ENCODE measurements around the gene LCE2C. TPM values are rescaled to one million over a fixed set of nuclear protein-coding genes. Genes with fewer than 3 reads are reported as not detected.
"Not testable (repeated sequence)": the region's sequence is repeated elsewhere in the genome, so short reads cannot be mapped to it uniquely, and the experiment has no call there.

The LCE2C gene, protein sequence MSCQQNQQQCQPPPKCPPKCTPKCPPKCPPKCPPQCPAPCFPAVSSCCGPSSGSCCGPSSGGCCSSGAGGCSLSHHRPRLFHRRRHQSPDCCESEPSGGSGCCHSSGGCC
- polyA plus RNA-seq, result not detected

DNA sequence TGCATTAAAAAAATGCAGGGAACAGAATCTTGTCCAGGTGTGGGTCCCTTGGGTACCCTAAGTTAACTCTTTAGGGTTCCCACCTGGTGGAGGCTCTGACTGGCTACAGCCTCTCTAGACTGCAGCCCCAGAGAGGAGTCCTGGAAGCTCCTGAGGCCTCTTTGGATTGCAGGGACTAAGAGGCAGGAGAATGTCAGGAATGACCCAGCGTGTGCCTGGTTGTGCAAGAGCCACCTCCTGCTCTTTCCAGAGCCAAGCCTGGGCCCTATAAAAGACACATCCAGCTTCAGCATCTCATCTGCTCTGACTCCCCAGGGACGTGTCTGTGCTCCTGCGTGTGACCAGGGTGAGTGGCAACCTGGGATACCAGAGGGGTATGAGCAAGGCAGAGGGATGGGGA, at the start of gene LCE2C:
Gene LCE2C (plus strand): TSS at position 297 of the 400 bp plus-strand sequence. CDS start 737 bp downstream, outside the sequence.
- H3K9me3 Mint-ChIP-seq, result not testable (repeated sequence)
- peaks cover 11% of the 10 kb centered on the region for H3K27me3 Mint-ChIP-seq

DNA sequence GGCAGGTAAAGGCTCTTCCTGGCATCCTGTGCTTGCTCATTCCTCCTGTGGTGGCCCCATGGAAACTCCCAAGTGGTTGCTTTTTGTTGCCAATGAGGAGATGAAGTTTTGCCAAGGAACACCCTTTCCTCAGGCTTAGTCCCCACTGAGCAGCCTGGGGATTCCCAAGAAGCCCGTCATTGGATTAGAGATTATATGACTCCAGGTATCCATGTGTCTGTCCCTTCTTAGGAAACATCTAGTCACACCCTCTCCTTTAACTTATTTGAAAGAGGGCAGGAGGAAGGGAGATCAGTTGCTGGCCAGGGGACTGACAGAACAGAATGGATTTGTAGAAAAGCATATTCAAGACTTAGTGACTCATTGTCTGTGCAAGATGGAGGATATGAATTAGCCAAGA, 48.3 kb upstream of the LCE2C start:
- H3K4me1 Mint-ChIP-seq, result no peaks in the 10 kb centered on the region
- H3K36me3 Mint-ChIP-seq, result no peaks in the 10 kb centered on the region
- no peak overlapping the region for H3K4me3 Mint-ChIP-seq
- peaks cover 22% of the 10 kb centered on the region for H3K27me3 Mint-ChIP-seq
- H3K9me3 Mint-ChIP-seq, result peaks cover 0 to 5% (median 0%) of the 10 kb centered on the region in 3 donors
- H3K27ac Mint-ChIP-seq, result no peak overlapping the region

More for the DNA sequence above, at the start of gene LCE2C:
- not testable (repeated sequence) for H3K4me1 Mint-ChIP-seq, H3K36me3 Mint-ChIP-seq, H3K27ac Mint-ChIP-seq
- H3K4me3 Mint-ChIP-seq, result peak within 1 kb of the TSS in 1 of 4 donors; percentile 81

DNA sequence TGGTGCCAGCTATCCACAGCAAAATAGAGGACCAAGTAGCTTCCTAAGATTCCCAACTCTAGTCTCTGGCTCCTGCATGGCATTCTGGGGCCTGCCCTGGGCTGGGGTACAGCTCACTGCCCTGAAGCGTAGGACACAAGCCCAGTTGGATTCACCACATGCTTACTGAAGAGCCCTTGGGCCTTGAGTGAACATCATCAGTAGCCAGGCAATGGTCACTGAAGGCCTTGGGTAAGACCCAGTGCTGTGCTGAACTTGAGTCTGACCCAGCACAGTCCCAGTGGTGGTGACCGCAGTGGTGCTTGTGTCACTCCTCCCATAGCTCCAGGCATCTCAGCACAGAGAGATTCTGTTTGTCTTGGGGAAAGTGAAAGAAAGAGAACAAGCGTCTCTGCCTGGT, 44.5 kb upstream of the LCE2C start:
- Mint-ChIP-seq H3K4me3 (no peak overlapping the region), H3K27me3 (peaks cover 9% of the 10 kb centered on the region), H3K27ac (no peak overlapping the region), H3K9me3 (peaks cover 3 to 8% (median 3%) of the 10 kb centered on the region in 3 donors), H3K4me1 (no peaks in the 10 kb centered on the region), H3K36me3 (no peaks in the 10 kb centered on the region)

DNA sequence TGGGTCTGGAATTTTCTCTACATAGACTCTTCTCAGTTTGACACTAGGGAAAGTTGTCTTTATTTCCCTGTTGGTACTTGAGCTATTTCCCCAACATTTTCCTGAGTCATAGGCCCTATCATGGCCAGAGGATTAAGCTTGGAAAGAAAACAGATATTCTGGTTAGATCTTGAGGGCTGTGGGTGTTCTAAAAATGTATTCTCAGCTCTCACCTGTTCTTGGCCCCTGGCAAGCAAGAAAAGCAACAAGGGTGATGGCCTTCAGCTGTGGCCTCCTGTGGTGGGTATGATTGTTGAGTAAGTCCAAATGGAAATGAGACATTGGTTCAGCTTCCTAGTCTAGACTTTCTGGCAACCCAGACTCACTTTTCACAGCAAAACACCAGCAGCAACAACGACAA, 34.7 kb upstream of the LCE2C start:
- Mint-ChIP-seq H3K4me1 (peaks cover 0 to 1% (median 0%) of the 10 kb centered on the region in 3 donors), H3K27ac (no peak overlapping the region), H3K36me3 (no peaks in the 10 kb centered on the region), H3K9me3 (peaks cover 0 to 4% (median 0%) of the 10 kb centered on the region in 3 donors), H3K27me3 (peaks cover 1% of the 10 kb centered on the region), H3K4me3 (no peak overlapping the region)

DNA sequence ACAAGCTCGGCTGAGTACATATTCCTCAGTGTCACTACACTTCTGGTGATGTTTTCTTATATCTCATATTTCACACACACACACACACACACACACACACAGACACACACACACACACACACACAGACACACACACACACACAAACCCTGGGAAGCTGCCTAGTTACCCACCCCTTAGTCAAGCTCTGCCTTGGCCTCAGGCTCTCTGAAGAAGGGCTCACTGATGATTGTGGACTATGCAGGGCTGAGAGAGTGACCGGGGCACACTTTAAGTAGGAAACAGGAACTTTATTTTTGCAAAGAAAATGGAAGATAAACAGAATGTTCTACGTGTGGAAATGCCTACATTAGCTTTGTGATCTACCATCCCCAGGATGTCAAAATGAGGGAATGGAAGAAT, 31.1 kb upstream of the LCE2C start:
- H3K4me3 Mint-ChIP-seq, result no peak overlapping the region
- H3K36me3 Mint-ChIP-seq, result no peaks in the 10 kb centered on the region
- no peaks in the 10 kb centered on the region for H3K4me1 Mint-ChIP-seq
- H3K9me3 Mint-ChIP-seq, result no peaks in the 10 kb centered on the region
- no peak overlapping the region for H3K27ac Mint-ChIP-seq
- H3K27me3 Mint-ChIP-seq, result peaks cover 14% of the 10 kb centered on the region

DNA sequence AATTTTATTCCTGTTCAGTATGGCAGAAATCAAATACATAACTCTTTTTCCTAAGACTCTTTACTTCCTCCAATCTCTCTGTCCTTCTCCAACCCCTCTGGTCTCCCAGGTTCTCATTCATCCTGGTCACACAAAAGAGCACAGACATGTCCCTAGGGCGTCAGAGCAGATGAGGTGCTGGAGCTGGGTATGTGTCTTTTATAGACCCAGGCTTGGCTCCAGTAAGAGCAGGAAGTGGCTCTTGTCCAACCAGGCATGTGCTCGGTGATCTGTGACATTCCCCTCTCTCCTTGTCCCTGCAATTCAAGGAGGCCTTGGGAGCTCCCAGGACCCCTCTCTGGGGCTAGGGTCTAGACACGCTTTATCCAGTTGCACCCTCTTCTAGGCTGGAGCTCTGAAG, 29.9 kb upstream of the LCE2C start:
- peaks cover 15% of the 10 kb centered on the region for H3K27me3 Mint-ChIP-seq
- no peaks in the 10 kb centered on the region for H3K4me1 Mint-ChIP-seq
- H3K27ac Mint-ChIP-seq, result no peak overlapping the region
- H3K4me3 Mint-ChIP-seq, result no peak overlapping the region
- no peaks in the 10 kb centered on the region for H3K36me3 Mint-ChIP-seq
- H3K9me3 Mint-ChIP-seq, result no peaks in the 10 kb centered on the region

DNA sequence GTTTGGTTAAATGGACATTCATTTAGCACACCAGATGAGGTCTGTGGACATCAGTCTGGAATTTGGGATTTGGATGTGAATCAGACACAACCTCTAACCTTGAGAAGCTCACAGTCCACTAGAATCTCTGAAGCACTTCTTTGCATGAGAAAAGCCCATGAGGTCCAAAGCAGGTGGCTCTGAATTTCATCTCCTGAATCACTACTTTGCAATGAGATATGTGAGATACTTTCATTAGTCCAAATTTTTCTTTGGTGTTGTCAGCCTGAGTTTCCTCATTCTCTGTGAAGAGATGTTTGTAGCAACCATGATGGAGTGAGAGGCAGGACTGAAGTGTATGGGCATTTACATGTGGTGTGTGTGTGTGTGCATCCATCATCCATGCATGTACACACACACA, 28.4 kb upstream of the LCE2C start:
- Mint-ChIP-seq H3K27me3 (peaks cover 18% of the 10 kb centered on the region), H3K9me3 (no peaks in the 10 kb centered on the region), H3K27ac (no peak overlapping the region), H3K4me3 (no peak overlapping the region), H3K36me3 (no peaks in the 10 kb centered on the region), H3K4me1 (no peaks in the 10 kb centered on the region)

DNA sequence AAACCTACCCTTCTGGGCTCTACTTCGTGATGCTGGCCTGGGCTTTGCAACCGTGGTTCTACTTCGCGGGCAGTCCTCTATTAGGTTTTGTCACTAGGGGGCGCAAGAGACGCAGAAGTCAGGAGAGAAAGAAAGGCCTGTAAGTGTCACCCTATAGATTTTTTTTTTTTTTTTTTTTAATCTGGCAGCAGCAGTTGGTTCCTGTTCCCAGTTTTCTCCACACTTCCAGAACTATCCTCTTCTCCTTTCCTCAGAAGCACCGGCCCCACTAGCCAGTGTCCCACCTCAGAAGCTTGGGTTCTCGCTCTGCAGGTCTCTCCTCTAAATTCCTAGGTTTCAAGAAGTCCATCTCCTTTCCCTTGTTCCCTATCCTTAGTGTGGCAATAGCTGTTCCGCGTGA, 21.0 kb upstream of the LCE2C start:
- Mint-ChIP-seq H3K27me3 (peaks cover 3% of the 10 kb centered on the region), H3K4me1 (peaks cover 0 to 2% (median 0%) of the 10 kb centered on the region in 3 donors), H3K9me3 (no peaks in the 10 kb centered on the region), H3K36me3 (no peaks in the 10 kb centered on the region), H3K4me3 (no peak overlapping the region), H3K27ac (no peak overlapping the region)

DNA sequence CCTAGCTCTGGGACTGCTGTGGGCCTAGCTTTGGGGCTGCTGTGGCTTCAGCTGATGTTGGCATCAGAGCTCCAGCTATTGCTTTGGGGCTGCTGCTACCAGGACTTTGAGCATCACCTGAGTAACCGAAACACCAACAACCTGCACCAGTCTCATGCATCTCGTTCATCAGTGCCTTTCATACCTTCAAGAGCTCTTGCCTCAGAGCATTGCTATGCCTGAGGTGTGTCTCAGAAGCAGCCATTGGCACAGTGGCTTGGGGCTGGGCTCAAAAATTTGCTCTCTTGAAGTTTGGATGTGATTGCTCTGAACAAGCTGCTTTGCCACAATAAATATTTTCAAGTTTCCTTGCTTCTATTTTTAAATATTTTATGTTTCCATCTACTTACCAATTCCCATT, 18.6 kb upstream of the LCE2C start:
- Mint-ChIP-seq H3K27me3 (no peaks in the 10 kb centered on the region), H3K36me3 (no peaks in the 10 kb centered on the region), H3K4me1 (peaks cover 0 to 2% (median 0%) of the 10 kb centered on the region in 3 donors), H3K27ac (no peak overlapping the region), H3K4me3 (no peak overlapping the region), H3K9me3 (no peaks in the 10 kb centered on the region)

DNA sequence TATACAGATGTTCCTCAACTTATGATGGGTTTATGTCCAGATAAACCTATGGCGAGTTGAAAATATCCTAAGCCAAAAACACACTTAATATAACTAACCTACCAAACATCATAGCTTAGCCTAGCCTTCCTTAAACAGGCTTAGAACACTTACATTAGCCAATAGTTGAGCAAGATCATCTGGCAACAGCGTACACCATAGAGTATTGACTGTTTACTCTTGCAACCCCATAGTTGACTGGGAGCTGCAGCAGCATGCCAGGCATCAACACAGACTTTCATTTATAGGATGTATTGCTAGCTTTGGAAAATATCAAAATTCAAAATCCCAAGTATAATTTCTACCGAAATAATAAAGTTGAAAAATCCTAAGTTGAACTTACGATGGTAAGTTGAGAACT, 17.4 kb upstream of the LCE2C start:
- no peak overlapping the region for H3K4me3 Mint-ChIP-seq
- H3K27ac Mint-ChIP-seq, result no peak overlapping the region
- no peaks in the 10 kb centered on the region for H3K9me3 Mint-ChIP-seq

DNA sequence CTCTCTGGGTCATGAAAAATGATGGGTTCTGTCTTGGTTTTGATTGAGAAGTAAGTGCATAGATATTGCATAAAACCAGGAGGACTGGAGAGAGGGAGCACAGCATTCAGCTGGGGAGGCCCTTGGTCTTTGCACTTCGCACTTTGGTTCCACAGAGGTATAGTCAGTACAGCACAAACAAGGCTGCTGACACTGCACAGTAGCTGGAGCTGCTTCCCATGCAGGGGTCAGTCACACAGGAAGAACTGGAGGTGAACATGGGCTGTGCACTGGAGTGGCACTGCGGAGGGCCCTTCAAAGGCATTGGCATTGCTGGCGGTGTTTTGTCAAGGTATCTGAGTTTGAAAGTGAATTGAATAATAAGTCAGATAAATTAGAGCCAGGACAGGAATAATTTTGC, 16.4 kb upstream of the LCE2C start:
- Mint-ChIP-seq H3K9me3 (no peaks in the 10 kb centered on the region), H3K27ac (no peak overlapping the region), H3K36me3 (no peaks in the 10 kb centered on the region), H3K4me3 (no peak overlapping the region), H3K4me1 (peaks cover 0 to 2% (median 0%) of the 10 kb centered on the region in 3 donors), H3K27me3 (no peaks in the 10 kb centered on the region)

More for the DNA sequence above, 17.4 kb upstream of the LCE2C start:
- Mint-ChIP-seq H3K4me1 (peaks cover 0 to 2% (median 0%) of the 10 kb centered on the region in 3 donors), H3K36me3 (no peaks in the 10 kb centered on the region), H3K27me3 (no peaks in the 10 kb centered on the region)

DNA sequence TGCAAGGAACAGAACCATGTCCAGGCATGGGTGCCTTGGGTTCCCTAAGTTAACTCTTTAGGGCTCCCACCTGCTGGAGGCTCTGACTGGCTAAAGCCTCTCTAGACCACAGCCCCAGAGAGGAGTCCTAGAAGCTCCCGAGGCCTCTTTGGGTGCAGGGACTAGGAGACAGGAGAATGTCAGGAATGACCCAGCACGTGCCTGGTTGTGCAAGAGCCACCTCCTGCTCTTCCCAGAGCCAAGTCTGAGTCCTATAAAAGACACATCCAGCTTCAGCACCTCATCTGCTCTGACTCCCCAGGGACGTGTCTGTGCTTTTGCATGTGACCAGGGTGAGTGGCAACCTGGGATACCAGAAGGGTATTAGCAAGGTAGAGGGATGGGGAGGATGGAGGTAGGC, 12.0 kb upstream of the LCE2C start, which contains the start of gene LCE2D:
Gene LCE2D (plus strand): TSS at position 283 of the 400 bp plus-strand sequence. CDS start 726 bp downstream, outside the sequence.
- Mint-ChIP-seq H3K9me3 (no peaks in the 10 kb centered on the region), H3K4me3 (no peak within 1 kb of the TSS), H3K27ac (no peak within 1 kb of the TSS), H3K27me3 (peaks cover 8% of the 10 kb centered on the region), H3K36me3 (no peaks in the 10 kb centered on the region), H3K4me1 (no peaks in the 10 kb centered on the region)

DNA sequence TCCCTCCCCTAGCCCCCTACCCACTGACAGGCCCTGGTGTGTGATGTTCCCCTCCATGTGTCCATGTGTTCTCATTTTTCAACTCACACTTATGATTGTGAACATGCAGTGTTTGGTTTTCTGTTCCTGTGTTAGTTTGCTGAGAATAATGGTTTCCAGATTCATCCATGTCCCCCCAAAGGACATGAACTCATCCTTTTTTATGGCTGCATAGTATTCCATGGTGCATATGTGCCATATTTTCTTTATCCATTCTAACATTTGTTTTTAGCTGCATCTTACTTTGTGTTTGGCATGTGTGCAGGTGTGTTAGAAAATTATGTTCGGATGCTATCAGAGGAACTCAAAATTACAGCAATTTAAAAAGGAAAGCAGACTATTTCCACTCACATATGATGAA, 8.9 kb upstream of the LCE2C start:
- not testable (repeated sequence) for H3K27ac Mint-ChIP-seq, H3K4me3 Mint-ChIP-seq, H3K9me3 Mint-ChIP-seq, H3K27me3 Mint-ChIP-seq, H3K36me3 Mint-ChIP-seq, H3K4me1 Mint-ChIP-seq

DNA sequence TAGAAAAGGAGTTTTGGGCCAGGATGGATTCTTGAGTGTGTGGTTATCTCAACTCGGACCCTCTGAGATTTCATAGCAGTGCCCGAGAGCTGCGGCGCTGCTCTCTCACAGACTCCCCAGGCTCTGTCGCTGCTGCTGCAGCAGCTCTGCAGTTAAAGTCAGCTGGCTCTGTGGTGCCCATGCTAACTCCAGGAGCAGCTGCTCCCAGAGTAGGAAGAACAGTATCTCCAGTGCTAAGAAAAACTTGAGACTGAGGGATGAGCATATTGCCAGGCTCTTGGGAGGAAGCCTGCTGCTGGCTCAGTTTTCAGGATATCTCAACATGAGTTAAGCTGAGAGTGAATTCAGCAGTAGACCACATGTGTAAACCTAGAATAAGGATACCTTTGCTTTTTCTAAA, 7.4 kb upstream of the LCE2C start:
- Mint-ChIP-seq H3K27me3 (peaks cover 8% of the 10 kb centered on the region), H3K27ac (no peak overlapping the region), H3K4me3 (no peak overlapping the region)

DNA sequence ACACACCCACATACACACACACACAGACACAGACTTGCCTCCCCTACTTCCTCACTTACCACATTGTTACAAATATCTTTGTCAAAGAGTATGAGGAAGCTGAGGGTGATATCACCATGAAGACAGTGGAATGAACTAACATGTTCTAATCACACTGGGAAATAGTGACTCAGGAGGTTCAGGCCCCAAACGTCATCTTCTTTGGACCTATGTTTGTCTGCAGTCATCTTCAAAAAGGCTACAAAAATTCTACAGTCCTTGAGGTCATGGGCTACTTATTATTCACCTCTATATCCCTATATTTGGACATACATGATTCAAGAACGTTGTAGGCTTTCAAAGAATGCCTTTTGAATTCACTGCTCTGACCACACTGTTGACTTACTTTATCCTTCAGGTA, 2.1 kb upstream of the LCE2C start:
- H3K9me3 Mint-ChIP-seq, result no peaks in the 10 kb centered on the region
- peaks cover 6% of the 10 kb centered on the region for H3K27me3 Mint-ChIP-seq
- H3K36me3 Mint-ChIP-seq, result no peaks in the 10 kb centered on the region
- H3K4me1 Mint-ChIP-seq, result no peaks in the 10 kb centered on the region
- H3K4me3 Mint-ChIP-seq, result no peak overlapping the region
- H3K27ac Mint-ChIP-seq, result no peak overlapping the region

More for the DNA sequence above, 7.4 kb upstream of the LCE2C start:
- Mint-ChIP-seq H3K36me3 (no peaks in the 10 kb centered on the region), H3K9me3 (no peaks in the 10 kb centered on the region), H3K4me1 (no peaks in the 10 kb centered on the region)

DNA sequence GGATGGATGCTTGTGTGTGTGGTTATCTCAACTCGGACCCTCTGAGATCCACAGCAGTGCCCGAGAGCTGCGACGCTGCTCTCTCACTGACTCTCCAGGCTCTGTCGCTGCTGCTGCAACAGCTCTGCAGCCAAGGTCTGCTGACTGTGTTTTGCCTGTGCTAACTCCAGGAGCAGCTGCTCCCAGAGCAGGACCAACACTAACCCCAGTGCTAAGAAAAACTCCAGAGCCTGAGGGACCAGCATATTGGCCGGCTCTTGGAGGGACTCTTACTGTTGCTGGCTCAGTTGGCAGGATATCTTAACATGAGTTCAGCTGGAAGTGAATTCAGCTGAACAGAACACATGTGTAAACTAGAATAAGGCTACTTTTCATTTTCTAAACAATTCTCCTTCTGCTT, 4.4 kb downstream of the LCE2C start:
- H3K4me1 Mint-ChIP-seq, result no peaks in the 10 kb centered on the region
- H3K9me3 Mint-ChIP-seq, result no peaks in the 10 kb centered on the region
- H3K4me3 Mint-ChIP-seq, result no peak overlapping the region
- no peaks in the 10 kb centered on the region for H3K36me3 Mint-ChIP-seq
- H3K27me3 Mint-ChIP-seq, result peaks cover 21% of the 10 kb centered on the region
- no peak overlapping the region for H3K27ac Mint-ChIP-seq

All from IgD-negative memory B cell (primary cell).